ENCODE measurements around the gene PRKCB. TPM values are rescaled to one million over a fixed set of nuclear protein-coding genes. Genes with fewer than 3 reads are reported as not detected.

Gene PRKCB
- total and polyA plus RNA-seq, 4 donors: 1.6 to 9.4 (median 4.0) TPM

GRCh38 chr16:24174957-24175356 lies 339.2 kb downstream of the PRKCB start:
- Histone ChIP-seq H3K27me3 (ENCODE audit: control insufficient read depth in 4 of 4, insufficient read depth in 4 of 4, low read length in 3 of 4) (peaks cover 0 to 3% (median 1%) of the 10 kb centered on the region in 4 donors), H3K9me3 (ENCODE audit: control insufficient read depth in 4 of 4, low read length in 3 of 4) (peaks cover 0 to 6% (median 0%) of the 10 kb centered on the region in 4 donors), H3K9ac (ENCODE audit: low read depth in 1 of 2, low read length in 2 of 2) (no peak overlapping the region), H3K36me3 (ENCODE audit: control insufficient read depth in 4 of 4, insufficient read depth in 3 of 4, low read depth in 1 of 4, low read length in 3 of 4) (no peaks in the 10 kb centered on the region), H3K4me1 (ENCODE audit: control insufficient read depth in 4 of 4, insufficient read depth in 4 of 4, low read length in 3 of 4) (no peaks in the 10 kb centered on the region), H3K4me3 (ENCODE audit: low read depth in 1 of 3, low read length in 3 of 3) (no peak overlapping the region), H3K27ac (ENCODE audit: low read depth in 1 of 2, low read length in 2 of 2) (no peak overlapping the region)
- 92% methylated on average over 3 of the region's 3 CpGs for WGBS
- no peak for DNase-seq (ENCODE audit: low spot score)
- TF ChIP-seq NR2F2 (IDR thresholded peaks at IDR 0.05): no peak
- no peak for TF ChIP-seq EGR1 (IDR thresholded peaks at IDR 0.05; ENCODE audit: low read depth in 2 of 2)
- TF ChIP-seq FOXA2 (IDR thresholded peaks at IDR 0.05): no peak
- TF ChIP-seq CTCF (IDR thresholded peaks at IDR 0.05; ENCODE audit: low read depth, low read length, missing input control): no peak
- no peak for TF ChIP-seq FOXA1 (IDR thresholded peaks at IDR 0.05)
- no peak for TF ChIP-seq GABPA (IDR thresholded peaks at IDR 0.05 in 1 of 2, conservative IDR thresholded peaks at IDR 0.05 in 1 of 2)
- no peak for TF ChIP-seq RAD21 (IDR thresholded peaks at IDR 0.05)
- no peak for TF ChIP-seq ATF3 (IDR thresholded peaks at IDR 0.05)
- TF ChIP-seq JUND (IDR thresholded peaks at IDR 0.05): no peak
- no peak for TF ChIP-seq TAF1 (conservative IDR thresholded peaks at IDR 0.05)
- TF ChIP-seq SP1 (IDR thresholded peaks at IDR 0.05): no peak

- H3K9ac ChIP-seq (ENCODE audit: low read depth in 1 of 2, low read length in 2 of 2): no peak overlapping the region
- H3K27me3 ChIP-seq (ENCODE audit: control insufficient read depth in 4 of 4, insufficient read depth in 4 of 4, low read length in 3 of 4): peaks cover 0 to 3% (median 0%) of the 10 kb centered on the region in 4 donors
- 43% methylated on average over 4 of the region's 4 CpGs for WGBS
- no peaks in the 10 kb centered on the region for H3K4me1 ChIP-seq (ENCODE audit: control insufficient read depth in 4 of 4, insufficient read depth in 4 of 4, low read length in 3 of 4)
- no peaks in the 10 kb centered on the region for H3K9me3 ChIP-seq (ENCODE audit: control insufficient read depth in 4 of 4, low read length in 3 of 4)
- no peak for TF ChIP-seq GABPA (IDR thresholded peaks at IDR 0.05 in 1 of 2, conservative IDR thresholded peaks at IDR 0.05 in 1 of 2)
- TF ChIP-seq FOXA1 (IDR thresholded peaks at IDR 0.05): no peak
- no peak for TF ChIP-seq EGR1 (IDR thresholded peaks at IDR 0.05; ENCODE audit: low read depth in 2 of 2)
- TF ChIP-seq, protein P1, sequence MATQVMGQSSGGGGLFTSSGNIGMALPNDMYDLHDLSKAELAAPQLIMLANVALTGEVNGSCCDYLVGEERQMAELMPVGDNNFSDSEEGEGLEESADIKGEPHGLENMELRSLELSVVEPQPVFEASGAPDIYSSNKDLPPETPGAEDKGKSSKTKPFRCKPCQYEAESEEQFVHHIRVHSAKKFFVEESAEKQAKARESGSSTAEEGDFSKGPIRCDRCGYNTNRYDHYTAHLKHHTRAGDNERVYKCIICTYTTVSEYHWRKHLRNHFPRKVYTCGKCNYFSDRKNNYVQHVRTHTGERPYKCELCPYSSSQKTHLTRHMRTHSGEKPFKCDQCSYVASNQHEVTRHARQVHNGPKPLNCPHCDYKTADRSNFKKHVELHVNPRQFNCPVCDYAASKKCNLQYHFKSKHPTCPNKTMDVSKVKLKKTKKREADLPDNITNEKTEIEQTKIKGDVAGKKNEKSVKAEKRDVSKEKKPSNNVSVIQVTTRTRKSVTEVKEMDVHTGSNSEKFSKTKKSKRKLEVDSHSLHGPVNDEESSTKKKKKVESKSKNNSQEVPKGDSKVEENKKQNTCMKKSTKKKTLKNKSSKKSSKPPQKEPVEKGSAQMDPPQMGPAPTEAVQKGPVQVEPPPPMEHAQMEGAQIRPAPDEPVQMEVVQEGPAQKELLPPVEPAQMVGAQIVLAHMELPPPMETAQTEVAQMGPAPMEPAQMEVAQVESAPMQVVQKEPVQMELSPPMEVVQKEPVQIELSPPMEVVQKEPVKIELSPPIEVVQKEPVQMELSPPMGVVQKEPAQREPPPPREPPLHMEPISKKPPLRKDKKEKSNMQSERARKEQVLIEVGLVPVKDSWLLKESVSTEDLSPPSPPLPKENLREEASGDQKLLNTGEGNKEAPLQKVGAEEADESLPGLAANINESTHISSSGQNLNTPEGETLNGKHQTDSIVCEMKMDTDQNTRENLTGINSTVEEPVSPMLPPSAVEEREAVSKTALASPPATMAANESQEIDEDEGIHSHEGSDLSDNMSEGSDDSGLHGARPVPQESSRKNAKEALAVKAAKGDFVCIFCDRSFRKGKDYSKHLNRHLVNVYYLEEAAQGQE (IDR thresholded peaks at IDR 0.05): peak; percentile 95
- H3K36me3 ChIP-seq (ENCODE audit: control insufficient read depth in 4 of 4, insufficient read depth in 3 of 4, low read depth in 1 of 4, low read length in 3 of 4): no peaks in the 10 kb centered on the region
- H3K4me3 ChIP-seq (ENCODE audit: low read depth in 1 of 3, low read length in 3 of 3): no peak overlapping the region
- DNase-seq (ENCODE audit: low spot score): no peak
- no peak overlapping the region for H3K27ac ChIP-seq (ENCODE audit: low read depth in 1 of 2, low read length in 2 of 2)
These were observed 342.7 kb downstream of the PRKCB start for GRCh38 chr16:24178496-24178895.

DNA sequence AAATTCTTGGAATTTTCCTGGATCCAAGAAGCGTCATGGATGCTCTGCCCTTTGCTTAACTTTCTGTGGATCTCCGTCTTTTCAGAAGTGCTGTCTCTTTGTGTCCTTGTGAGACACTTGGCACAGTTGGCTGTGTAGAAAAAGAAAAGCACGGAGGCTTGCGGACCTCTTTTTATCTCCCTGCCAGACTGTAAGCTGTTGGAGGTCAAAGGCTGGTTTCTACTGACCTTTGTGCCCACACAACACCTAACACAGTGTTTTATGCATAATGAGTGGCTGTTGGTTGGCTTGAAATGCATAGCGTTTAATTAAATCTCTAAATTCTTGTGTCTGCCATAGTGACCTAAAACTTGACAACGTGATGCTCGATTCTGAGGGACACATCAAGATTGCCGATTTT lies 344.7 kb downstream of the PRKCB start:
- H3K4me1 ChIP-seq (ENCODE audit: control insufficient read depth in 4 of 4, insufficient read depth in 4 of 4, low read length in 3 of 4): no peaks in the 10 kb centered on the region
- H3K4me3 ChIP-seq (ENCODE audit: low read depth in 1 of 3, low read length in 3 of 3): no peak overlapping the region
- H3K27me3 ChIP-seq (ENCODE audit: control insufficient read depth in 4 of 4, insufficient read depth in 4 of 4, low read length in 3 of 4): peaks cover 0 to 3% (median 0%) of the 10 kb centered on the region in 4 donors
- H3K36me3 ChIP-seq (ENCODE audit: control insufficient read depth in 4 of 4, insufficient read depth in 3 of 4, low read depth in 1 of 4, low read length in 3 of 4): no peaks in the 10 kb centered on the region
- no peak overlapping the region for H3K27ac ChIP-seq (ENCODE audit: low read depth in 1 of 2, low read length in 2 of 2)
- 70% methylated on average over 8 of the region's 8 CpGs for WGBS
- no peak overlapping the region for H3K9ac ChIP-seq (ENCODE audit: low read depth in 1 of 2, low read length in 2 of 2)
- H3K9me3 ChIP-seq (ENCODE audit: control insufficient read depth in 4 of 4, low read length in 3 of 4): no peaks in the 10 kb centered on the region
- no peak for DNase-seq (ENCODE audit: low spot score)
- TF ChIP-seq NR2F2 (IDR thresholded peaks at IDR 0.05) (no peak), ZBTB33 (IDR thresholded peaks at IDR 0.05) (no peak), SP1 (IDR thresholded peaks at IDR 0.05) (no peak), RAD21 (IDR thresholded peaks at IDR 0.05) (no peak), HNF4A (conservative IDR thresholded peaks at IDR 0.05) (no peak), FOXA1 (IDR thresholded peaks at IDR 0.05) (no peak), RXRA (IDR thresholded peaks at IDR 0.05) (no peak), YY1 (IDR thresholded peaks at IDR 0.05) (no peak), TAF1 (conservative IDR thresholded peaks at IDR 0.05) (no peak), HNF4G (IDR thresholded peaks at IDR 0.05) (no peak), FOXA2 (IDR thresholded peaks at IDR 0.05) (no peak)
- TF ChIP-seq, protein P1 (IDR thresholded peaks at IDR 0.05): no peak
